Measurements from ENCODE around the gene RBM17.
A peak's percentile ranks its signal among the peaks of the same experiment; 100 is the strongest.
"Not testable (repeated sequence)": the region's sequence is repeated elsewhere in the genome, so short reads cannot be mapped to it uniquely, and the experiment has no call there.

Gene RBM17

DNA sequence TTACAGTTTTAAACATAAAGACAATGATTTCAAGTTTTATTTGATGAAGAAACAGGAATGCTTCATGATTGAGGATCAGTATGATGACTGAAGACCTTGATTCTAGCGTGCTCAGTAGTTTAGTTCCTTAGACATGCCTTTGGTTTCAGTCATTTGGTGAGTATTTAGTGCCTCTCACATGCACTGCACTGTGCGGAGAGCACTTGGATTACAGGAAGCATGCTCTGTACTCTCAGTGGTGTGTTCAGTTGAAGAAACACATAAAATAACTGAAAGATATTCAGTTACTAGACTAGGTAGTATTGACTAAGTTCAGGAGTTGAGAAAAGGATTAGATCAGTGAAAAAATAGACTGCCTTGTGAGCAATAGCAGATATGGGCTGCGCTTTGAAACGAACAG is 25.5 kb downstream of the RBM17 start:
- DNase-seq: no peak

DNA sequence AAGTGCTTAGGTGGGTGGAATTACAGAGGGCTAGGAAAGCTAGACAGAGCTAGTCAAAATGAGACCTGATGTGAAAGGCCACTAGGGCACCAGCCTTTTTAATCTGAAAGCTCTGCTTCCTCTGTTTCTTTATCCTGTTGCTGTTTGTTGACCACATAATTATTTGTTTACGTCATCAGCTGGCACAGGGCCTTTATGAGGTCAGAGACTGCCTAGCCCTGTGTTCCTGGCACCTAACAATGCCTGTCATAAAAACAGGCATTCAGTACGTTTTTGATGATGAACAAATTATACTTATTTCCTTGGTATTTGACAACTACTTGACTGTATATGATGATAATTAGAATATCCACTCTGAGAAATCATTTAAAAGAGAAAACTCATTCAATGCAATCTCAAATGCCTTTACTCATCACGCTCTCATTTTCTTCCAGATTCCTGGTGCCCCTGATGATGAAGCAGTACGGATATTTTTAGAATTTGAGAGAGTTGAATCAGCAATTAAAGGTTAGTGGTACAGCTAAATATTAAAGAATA is 26.0 kb downstream of the RBM17 start:
- DNase-seq: no peak

DNA sequence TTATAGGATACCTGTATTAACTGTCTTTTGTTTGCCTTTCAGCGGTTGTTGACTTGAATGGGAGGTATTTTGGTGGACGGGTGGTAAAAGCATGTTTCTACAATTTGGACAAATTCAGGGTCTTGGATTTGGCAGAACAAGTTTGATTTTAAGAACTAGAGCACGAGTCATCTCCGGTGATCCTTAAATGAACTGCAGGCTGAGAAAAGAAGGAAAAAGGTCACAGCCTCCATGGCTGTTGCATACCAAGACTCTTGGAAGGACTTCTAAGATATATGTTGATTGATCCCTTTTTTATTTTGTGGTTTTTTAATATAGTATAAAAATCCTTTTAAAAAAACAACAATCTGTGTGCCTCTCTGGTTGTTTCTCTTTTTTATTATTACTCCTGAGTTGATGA is 26.6 kb downstream of the RBM17 start:
- DNase-seq: no peak

DNA sequence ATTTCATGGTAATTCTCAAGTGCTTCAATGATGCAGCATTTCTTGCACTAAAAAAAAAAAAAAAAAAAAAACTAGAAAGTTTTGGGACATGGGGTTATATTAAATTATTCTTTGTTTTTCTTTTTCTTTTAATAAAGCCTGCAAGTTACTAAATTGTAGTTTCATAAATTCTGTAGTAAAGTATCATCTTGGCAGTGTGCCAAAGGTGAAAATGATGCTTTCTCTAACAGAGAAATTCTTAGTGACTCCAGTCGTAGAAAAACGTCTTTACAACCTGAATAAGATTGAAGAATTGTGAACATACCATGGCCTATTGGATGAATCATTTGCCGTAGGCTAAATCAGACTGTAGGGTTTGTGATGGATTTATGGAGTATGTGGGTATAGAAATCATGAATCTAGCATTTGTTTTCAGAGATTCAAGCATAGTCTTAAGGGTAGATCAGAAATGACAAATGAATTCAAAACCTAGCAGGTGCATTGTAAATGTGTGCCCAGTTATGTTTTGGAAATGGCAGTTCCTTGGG is 27.1 kb downstream of the RBM17 start:
- no peak for DNase-seq

DNA sequence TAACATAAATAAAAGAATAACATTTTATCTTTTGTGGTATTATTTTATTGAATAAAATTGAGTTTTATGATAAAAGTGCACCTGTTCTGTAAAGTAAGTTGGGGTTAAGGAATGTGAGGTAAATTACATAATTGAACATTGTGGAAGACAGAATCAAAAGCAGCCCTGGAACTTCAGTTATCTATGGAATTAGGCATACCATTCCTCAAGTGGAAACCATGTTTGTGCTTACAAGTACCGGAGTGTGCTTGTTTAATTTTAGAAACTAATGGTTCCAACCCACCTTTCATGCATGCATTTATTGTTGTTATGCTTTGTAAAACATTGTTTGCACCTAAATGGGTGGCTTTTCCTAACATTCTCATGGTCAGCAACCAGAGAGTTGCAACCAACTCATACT is 28.0 kb downstream of the RBM17 start:
- DNase-seq: no peak

DNA sequence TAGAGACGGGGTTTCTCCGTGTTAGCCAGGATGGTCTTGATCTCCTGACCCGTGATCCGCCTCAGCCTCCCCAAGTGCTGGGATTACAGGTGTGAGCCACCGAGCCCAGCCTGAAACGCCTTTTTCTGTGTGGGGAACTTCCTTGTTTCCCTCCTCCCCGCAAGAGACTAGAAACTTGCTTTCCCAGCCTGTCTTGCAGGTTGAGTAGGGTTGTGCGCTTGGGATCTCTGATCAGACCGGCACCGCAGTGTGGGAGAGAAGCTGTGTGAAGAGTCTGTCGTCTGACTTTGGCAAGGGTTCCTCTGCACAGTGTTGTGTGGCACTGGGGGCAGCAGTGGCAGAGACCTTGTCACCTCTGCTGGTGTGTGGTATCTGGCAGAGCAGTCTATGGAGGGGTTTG is 28.9 kb downstream of the RBM17 start:
- DNase-seq: no peak

DNA sequence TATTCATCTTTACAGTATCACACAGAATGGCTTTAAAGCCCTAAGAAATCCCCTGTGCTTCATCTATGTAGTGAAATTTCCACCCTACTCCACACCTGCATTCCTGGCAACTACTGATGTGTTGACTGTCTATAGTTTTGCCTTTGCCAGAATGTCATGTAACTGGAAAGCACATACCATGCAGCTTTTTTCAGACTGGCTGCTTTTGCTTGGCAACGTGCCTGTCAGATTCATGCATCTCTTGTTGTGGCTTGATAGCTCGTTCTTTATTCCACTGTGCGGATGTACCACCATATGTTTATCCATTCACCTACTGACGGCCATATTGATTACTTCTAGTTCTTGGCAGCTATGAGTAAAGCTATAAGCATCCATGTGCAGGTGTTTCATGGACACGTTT is 30.6 kb downstream of the RBM17 start:
- no peak for DNase-seq

DNA sequence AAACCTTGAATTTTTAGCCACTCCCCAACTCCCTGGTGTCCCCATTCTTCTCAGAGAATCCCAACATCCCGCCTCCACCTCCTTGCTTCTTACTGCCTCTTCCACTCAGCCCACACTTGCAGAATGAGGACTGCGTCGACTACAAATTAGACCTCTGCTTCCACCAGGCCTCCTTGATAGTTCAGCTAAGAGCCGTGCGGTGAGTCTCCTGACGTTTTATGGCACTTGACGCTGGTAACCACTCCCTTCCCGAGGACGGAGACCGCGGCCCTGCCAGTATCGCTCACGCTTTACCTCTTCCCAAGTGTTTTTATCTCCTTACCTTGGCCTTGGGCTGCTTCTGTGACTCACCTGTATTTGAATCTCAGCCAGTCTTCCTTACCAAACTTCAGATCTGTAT is 31.1 kb downstream of the RBM17 start:
- no peak for DNase-seq

DNA sequence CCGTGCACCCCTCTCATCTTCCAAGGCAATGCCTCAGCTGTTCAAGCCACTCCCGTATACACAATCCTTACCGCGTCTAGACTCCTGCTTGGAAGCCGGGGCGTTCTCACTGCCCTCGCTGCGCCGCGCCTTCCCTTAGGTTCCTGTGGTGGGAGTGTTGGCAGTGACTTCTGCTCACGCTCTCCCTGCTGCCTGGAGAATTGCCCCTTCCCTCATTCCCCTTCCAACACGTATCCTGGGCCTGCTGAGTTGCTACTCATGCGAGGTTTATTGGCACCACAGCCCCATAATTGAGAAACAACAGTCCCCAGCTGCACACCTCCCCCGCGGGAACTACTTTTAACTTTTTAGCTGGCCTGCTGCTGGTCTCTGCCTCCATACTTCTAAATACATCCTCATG is 31.9 kb downstream of the RBM17 start:
- DNase-seq: no peak

DNA sequence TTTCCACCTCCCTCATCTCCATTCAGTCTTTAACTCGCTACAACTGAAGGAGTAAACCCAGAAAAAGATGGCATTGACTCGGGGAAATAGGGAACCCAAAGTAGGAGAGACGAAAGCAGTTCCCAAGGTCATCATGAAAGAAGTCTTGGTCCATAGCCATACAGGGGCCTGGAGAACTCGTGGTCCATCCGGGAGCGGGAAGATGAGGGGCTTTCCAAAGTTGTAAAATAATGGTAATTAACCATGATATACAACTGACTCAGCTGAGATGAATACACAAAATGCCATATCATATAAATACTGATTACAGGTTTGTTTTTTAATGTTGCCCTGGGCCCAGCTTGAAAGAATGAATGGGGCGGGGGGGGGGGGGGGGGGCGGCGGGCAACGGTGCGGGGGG is 32.3 kb downstream of the RBM17 start:
- no peak for DNase-seq

DNA sequence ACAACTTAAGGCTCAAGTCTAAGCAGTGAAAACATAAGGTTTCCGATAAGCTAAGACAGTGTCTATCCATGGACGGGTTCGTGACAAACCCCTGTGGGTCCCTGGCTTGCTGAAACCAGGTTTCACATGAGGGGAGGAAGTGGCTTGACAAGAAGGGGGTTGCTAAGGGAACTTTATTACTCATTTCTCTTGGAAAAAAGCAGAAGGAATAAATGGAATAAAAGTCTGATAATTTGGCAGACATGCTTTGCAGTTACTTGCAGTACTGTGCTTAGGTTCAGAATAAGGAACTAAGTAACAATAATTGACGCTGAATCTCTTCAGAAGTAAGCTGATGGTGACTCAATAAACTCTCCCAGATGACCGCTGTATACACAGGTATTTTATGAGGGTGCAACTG is 34.7 kb downstream of the RBM17 start:
- DNase-seq: no peak

DNA sequence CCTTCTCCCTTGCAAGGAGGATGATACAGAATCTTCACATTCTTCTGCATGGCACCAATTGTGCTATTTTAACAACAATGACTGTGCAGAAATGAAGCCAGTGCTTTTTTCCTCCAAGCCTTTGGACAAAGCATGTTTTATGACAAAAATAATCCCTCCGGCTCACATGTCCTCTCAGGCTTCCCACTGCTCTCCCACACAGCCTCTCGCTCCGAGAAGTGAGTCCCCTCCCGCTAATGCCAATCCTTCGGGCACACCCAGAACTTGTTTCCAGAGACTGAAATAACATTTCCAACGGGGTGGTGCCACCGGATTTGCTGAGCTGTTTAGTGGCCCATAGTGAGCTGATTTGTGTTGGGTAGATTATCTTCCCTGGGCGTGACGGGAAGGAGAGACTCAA is 35.8 kb downstream of the RBM17 start:
- no peak for DNase-seq

DNA sequence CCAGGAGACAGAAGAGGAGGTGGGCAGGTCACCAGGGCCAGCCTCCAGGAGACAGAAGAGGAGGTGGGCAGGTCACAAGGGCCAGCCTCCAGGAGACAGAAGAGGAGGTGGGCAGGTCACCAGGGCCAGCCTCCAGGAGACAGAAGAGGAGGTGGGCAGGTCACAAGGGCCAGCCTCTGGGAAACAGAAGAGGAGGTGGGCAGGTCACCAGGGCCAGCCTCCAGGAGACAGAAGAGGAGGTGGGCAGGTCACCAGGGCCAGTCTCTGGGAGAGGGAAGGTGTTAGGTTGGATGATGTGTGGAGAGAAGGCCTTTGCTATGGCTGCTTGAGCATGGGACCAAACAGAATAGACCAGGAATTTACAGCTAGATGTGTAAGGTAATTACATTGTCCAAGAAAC is 38.6 kb downstream of the RBM17 start:
- DNase-seq: not testable (repeated sequence)

DNA sequence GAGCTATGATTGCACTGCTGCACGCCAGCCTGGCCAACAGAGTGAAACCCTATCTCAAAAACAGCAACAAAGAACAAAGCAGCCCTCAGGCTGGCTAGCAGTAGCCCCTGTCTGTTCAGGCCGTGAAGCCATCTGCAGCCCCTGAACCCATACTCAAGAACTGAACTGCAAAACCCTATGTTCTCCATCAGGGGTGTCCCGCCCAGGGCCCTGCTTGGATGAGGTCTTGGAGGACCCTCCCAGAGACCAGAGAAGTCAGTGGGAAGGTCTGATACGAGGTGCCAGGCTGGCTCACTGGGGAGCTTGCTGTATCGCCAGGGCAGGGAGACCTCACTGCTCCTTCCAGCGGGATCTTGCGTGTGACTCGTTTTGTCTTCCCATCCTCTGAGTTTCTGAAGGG is 39.3 kb downstream of the RBM17 start:
- no peak for DNase-seq

DNA sequence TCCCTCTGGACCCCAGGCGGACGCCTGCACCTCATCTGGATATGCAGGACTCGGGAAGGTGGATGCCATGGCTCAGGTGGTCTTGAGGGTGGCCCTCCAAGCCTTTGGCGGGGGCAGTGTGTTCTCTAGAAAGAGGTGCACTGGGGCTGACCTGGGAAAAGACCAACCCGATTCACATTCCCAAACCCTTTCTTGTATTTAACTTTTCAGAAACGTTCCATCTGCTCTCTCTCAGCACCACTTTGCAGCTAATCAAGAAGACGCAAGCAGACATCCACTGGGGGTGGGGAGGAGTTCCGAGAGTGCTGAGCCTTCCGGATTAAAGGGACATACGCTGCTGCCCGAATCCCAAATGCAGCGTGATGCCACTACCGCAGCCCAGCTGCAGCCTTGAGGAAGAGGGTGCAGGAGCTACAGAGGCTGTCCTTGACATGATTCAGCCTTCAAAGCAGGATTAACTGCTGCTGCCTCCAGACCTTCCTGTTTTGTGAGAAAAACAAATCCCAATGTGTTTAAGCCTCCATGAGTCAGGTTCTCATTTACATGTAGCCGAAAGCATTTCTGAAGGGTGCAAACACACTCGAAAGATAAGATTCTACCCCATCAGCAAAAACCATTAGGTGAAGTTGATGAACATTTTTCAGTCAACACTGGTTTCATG is 39.9 kb downstream of the RBM17 start:
- DNase-seq: peak; percentile 57

DNA sequence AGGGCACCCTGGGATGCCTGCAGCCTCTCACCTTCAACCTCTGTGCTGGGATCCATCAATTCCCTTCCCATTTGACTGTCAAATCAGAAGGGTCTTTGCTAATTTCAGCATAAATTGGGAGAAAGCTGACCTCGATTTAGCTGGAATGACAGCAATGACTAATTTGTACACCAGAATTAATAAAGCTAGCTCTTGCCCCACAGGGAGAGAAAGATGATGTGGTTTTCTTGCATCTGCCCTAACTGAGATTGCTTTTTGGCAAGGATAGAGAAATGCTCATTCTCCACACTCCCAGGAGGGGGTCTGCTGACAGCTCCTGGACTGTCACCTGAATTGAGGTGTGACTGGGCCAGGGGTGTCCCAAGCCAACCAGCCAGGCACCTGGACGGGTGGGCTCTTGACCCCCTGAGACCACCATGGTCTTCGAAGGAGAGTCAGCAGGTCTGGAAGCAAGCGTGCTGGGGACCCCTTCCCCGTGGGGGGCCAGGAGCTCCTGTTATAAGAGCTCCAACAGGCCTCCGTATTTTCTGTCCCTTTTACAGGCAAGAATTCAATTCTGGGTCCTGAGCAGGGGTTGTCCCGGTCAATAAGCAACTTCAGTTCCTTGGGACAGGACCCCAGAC is 42.1 kb downstream of the RBM17 start:
- no peak for DNase-seq

DNA sequence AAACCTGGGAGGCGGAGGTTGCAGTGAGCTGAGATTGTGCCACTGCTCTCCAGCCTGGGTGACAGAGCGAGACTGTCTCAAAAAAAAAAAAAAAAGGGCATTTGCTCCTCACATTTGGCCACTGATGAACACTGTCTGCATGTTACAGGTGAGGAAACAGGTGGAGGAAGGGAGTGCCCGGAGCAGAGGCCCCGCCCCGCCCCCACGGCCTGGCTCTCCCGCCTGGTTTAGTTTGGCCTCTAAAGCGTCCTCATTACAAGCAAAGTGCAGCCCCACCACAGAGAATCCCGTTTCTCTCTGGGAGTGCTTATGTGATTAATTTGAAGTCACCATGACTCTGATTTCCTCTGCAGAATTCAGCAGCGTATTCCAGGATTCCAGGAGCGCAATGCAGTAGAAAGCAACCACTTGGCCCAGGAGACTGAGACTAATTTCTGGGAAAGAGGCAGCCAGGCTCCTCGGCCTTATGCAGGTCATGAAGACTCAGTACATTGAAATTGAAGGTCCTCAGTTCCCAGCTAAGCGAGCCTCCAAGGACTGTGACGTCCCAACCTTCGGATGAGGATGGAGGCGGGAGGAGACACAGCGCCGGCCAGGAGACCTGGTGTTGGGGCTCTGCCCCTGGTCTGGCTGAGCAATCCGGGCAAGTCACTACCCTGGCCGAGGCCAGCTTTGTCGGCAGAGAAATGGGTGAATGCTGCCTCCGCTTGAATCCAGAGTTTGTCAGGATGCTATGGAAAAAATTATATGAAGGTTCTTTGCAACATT is 44.7 kb downstream of the RBM17 start:
- no peak for DNase-seq

DNA sequence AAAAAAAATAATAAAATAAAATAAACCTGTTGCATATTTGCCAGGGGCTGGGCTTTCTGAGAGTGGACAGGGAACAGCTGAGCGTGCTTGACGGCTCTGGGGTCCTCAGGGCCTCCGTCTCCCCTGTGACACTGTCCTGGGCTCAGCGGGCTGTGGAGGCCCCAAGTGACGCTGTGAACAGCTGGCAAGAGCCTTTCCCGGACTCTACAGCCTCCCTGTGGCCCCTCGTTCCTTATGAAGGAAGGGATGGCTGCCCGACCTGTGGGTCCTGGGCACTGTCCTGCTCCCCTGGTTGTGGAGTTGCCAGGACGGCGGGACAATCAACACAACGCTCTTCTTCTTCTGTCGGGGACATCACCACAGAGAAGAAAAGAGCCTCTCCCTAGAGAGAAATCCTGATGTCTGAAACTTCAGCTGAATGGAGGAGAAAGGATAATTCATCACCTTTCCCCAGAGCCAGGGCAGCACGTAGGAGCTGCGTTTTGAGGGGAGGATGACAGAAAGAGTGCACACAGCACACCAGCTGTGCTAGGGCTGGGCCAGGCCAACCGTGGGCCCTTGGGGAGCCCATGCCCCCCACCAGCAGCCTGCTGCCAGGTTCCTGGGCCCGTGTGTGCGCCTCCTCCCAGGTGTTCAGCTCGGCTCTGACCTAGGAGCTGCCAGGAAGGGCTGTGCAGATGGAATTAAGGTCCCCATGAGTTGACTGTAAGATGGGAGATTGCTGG is 45.4 kb downstream of the RBM17 start:
- no peak for DNase-seq

DNA sequence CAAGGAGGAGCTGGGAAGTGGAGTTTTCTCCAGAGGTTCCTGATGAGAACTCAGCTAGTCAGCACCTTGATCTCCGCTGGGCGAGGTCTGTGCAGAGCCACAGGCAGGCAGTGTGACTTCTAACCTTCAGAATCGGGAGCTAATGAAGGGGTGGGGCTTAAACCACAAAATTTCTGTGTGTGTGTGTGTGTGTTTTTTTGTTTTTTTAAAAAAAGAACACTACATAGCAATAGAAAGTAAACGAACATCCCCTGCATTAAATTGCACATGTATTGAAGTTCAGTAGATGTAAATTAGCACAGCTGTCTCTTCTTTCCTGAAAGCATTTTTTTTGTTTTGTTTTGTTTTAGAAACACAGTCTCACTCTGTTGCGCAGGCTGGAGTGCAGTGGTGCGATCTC is 46.2 kb downstream of the RBM17 start:
- DNase-seq: peak; percentile 54

DNA sequence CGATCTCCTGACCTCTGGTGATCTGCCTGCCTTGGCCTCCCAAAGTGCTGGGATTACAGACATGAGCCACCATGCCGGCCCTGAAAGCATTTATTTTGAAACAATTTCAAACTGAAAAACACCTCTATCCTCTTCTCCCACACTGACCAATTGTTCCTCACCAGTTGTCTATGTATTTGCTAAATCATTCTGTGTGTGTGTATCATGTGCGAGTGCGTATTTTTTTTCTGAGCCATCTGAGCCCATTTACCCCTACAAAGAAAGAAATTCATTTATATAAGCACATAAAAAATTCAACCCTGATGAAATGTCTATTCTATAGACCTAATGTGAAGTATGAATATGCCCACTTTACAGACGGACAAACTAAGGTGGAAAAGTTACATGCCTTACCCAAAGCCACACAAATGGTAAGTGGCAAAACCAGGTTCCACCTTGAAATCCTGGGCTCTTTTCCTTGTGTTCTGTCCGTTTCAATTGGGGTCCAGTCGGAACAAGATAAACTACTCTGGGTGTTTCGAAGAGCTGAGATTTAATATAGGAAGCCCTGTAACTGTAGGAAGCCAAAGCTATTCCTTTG is 46.8 kb downstream of the RBM17 start:
- DNase-seq: no peak

DNA sequence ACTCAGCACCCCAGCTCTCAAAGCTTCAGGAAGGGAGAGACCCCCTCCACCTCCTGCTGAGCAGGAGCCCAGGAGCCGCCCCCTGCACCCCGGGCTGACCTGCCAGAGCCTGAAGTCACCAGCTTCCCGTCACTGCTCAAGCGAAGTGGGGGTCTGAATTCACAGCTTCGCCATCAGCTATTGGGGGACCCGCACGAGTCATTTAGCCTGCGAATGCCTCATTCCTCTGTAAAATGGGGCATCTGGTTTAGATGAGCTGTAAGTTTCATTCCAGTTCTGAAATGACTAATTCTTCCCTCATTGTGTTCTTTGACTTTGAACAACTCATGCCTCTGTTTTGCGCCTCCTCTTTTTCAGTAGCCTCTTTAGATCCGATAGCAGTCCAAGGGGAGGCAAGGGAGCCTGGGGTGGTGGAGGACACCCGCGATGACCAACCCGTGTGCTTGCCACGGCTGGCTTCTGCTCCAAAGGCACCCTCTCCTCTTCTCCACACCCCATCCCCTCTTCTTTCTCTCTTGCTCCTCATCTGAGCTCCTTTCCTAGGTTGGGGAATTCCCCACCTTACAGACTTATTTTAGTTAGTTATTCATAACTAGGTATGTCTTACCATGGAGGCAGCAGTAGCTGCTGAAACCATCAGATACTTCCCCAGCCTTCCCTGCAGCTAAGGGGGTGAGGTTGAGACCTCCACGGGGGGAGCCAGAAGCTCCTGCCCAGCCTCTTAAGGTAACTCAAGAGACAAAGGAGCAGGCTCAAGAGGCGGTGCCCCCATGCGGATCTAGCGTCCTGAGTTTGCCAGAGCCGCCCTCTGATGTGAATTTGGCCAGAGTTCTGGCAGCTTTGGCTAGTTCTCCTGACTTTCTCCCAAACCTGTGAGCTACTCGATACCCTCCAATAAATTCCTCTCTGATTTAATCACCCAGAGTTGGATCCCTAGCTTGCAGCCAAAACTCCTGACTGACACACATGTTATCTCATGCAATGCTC is 47.7 kb downstream of the RBM17 start:
- DNase-seq: no peak

DNA sequence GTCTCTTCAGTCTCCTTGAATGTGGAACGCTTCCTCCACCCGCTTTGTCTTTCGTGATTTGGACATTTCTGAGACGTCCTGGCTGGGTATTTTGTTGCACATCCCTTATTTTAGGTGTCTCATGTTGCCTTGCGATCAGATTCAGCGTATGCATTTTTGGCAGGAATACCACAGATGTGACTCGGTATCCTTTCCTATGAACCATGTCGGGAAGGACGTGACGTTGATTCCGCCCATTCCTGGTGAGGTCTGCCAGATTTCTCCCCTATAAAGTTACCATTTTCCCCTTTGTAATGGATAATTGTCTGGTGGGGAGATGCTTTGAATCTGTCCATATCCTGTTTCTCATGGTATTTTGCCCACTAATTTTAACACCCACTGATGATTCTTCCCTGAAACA is 49.6 kb downstream of the RBM17 start:
- no peak for DNase-seq

Measured in RPMI8226 (cell line).